K562 (cell line): ENCODE measurements around the gene PLPP6. TPM values are rescaled to one million over a fixed set of nuclear protein-coding genes. Genes with fewer than 3 reads are reported as not detected.

Experiments used
- ATAC-seq: fragments of 200-7000 bp; cut with Tn5 transposase; 3 replicates; pipeline ENCODE4 v1.9.1; 2020; ENCODE audit warnings: moderate library complexity
- BruUV-seq: library from RNA; stranded (reverse); fragments of 400-500 nt; replicated peaks from 2 replicates; lab custom pipeline; 2021; lab: Mats Ljungman, UMichigan
- CTCF ChIA-PET: fragments of 300-600 bp; formaldehyde crosslinking; extraction: SDS; loops from one replicate; lab custom pipeline; 2021; ENCODE audit warnings: low intra/inter-chr PET ratio; lab: Yijun Ruan, JAX
- POLR2A ChIA-PET: fragments of 300-600, 350-650 bp; sonication (Branson Sonifier 250); formaldehyde crosslinking; extraction: SDS; loops from one replicate; lab custom pipeline; 2021; ENCODE audit warnings: antibody characterized with exemption, inconsistent platforms; lab: Yijun Ruan, JAX
- DNase-seq, 4 experiments: peaks; one replicate each; pipeline versions ENCODE4 v3.0.0 to v3.0.0-alpha.2; 2011 to 2018; ENCODE audit warnings: low spot score in 3 of 4, mixed read lengths in 3 of 4; ENCODE audit errors: extremely low read depth in 1 of 4
- FAIRE-seq: peaks from 2 replicates; lab custom pipeline; 2011; peaks lifted over from hg19 to GRCh38; lab: Jason Lieb, UNC
- H2AFZ ChIP-seq: 2 replicates; pipeline ENCODE4 v1.6.0; 2011; ENCODE audit warnings: low read depth, low read length, control low read depth, inconsistent platforms
- H3K27ac ChIP-seq: fragments of 200-600 bp; 3 replicates; pipeline ENCODE4 v1.8.0; 2011; ENCODE audit warnings: low read depth, mild to moderate bottlenecking, control low read depth, inconsistent platforms, low read length, moderate library complexity, mixed read lengths; ENCODE audit errors: extremely low read depth
- H3K27me3 ChIP-seq, 2 experiments: fragments of 300-600 bp in 1 of 2; 2 replicates in 1 of 2; 3 replicates in 1 of 2; pipeline versions ENCODE4 v1.6.0 to v1.8.0; 2011; ENCODE audit warnings: inconsistent platforms in 2 of 2, low read length in 2 of 2, mild to moderate bottlenecking in 1 of 2, mixed read lengths in 1 of 2, moderate library complexity in 1 of 2; ENCODE audit not compliant: control insufficient read depth in 2 of 2, insufficient read depth in 2 of 2
- H3K36me3 ChIP-seq: fragments of 300-600 bp; 3 replicates; pipeline ENCODE4 v1.8.0; 2011; ENCODE audit warnings: mild to moderate bottlenecking, low read length, inconsistent platforms; ENCODE audit not compliant: control insufficient read depth, insufficient read depth
- H3K4me1 ChIP-seq, 2 experiments: fragments of 200-600 bp in 1 of 2; replicated peaks in 1 of 2; 2 replicates in 1 of 2; 3 replicates in 1 of 2; pipeline versions ENCODE4 v1.5.1 to v1.8.0; 2011; ENCODE audit warnings: inconsistent platforms in 2 of 2, low read length in 2 of 2, mild to moderate bottlenecking in 1 of 2, mixed read lengths in 1 of 2, moderate library complexity in 1 of 2; ENCODE audit not compliant: control insufficient read depth in 2 of 2, insufficient read depth in 2 of 2
- H3K4me2 ChIP-seq: 2 replicates; pipeline ENCODE4 v1.6.1; 2011; ENCODE audit warnings: low read length, control low read depth, inconsistent platforms, mixed read lengths; ENCODE audit not compliant: insufficient read depth
- H3K4me3 ChIP-seq: fragments of 200-600 bp; sonication (generic), shearing (Covaris generic); 2 replicates; pipeline ENCODE4 v1.5.1; 2016; ENCODE audit warnings: control low read depth, inconsistent platforms
- H3K79me2 ChIP-seq: fragments of 200-600 bp; 3 replicates; pipeline ENCODE4 v1.8.0; 2011; ENCODE audit warnings: low read length, inconsistent platforms; ENCODE audit not compliant: control insufficient read depth, insufficient read depth
- H3K9ac ChIP-seq, 2 experiments: 2 replicates each; pipeline versions ENCODE4 v1.6.0 to v1.6.1; 2011; ENCODE audit warnings: low read depth in 2 of 2, low read length in 2 of 2, control low read depth in 1 of 2, inconsistent platforms in 1 of 2, mild to moderate bottlenecking in 1 of 2, mixed read lengths in 1 of 2; ENCODE audit not compliant: insufficient read depth in 1 of 2
- H3K9me1 ChIP-seq: one replicate; pipeline ENCODE4 v1.6.0; 2011; ENCODE audit warnings: inconsistent platforms, mild to moderate bottlenecking, low read length, moderate library complexity; ENCODE audit not compliant: control insufficient read depth, insufficient read depth
- H3K9me3 ChIP-seq: replicated peaks from 2 replicates; pipeline ENCODE4 v1.5.1; 2011; ENCODE audit warnings: low read depth, low read length, inconsistent platforms; ENCODE audit not compliant: control insufficient read depth, insufficient read depth
- H4K20me1 ChIP-seq: replicated peaks from 2 replicates; pipeline ENCODE4 v1.6.1; 2011; ENCODE audit warnings: low read length, inconsistent platforms, mixed read lengths; ENCODE audit not compliant: control insufficient read depth, insufficient read depth
- CC2D1A ChIP-seq: fragments of 450-650 bp; IDR thresholded peaks from 2 replicates; pipeline ENCODE4 v1.6.1; 2017; ENCODE audit warnings: mild to moderate bottlenecking
- CCAR2 ChIP-seq: fragments of 200-400 bp; formaldehyde crosslinking; IDR thresholded peaks from 2 replicates; pipeline ENCODE4 v1.6.1; 2017; ENCODE audit warnings: mild to moderate bottlenecking, low read depth, low read length
- CHD2 ChIP-seq: IDR thresholded peaks from 2 replicates; pipeline ENCODE4 v1.6.1; 2011; ENCODE audit warnings: low read depth, low read length
- DIDO1 ChIP-seq: fragments of 450-650 bp; IDR thresholded peaks from 2 replicates; pipeline ENCODE4 v1.6.1; 2016; ENCODE audit warnings: low read depth, missing biosample characterization, missing genetic modification characterization
- FOXO4 ChIP-seq: fragments of 450-650 bp; formaldehyde crosslinking; IDR thresholded peaks from 2 replicates; pipeline ENCODE4 v1.4.0; 2020; ENCODE audit warnings: mild to moderate bottlenecking, moderate library complexity
- MAFK ChIP-seq: IDR thresholded peaks from 2 replicates; pipeline ENCODE4 v1.6.1; 2011; ENCODE audit warnings: low read length, improper control_type of control experiment
- NFE2 ChIP-seq: IDR thresholded peaks from 2 replicates; pipeline ENCODE4 v1.6.1; 2014; ENCODE audit warnings: antibody characterized with exemption, low read depth
- PHB2 ChIP-seq: fragments of 450-650 bp; IDR thresholded peaks from 2 replicates; pipeline ENCODE4 v1.6.1; 2017; ENCODE audit warnings: low read depth
- PKNOX1 ChIP-seq: fragments of 450-650 bp; IDR thresholded peaks from 2 replicates; pipeline ENCODE4 v1.6.1; 2016
- PTTG1 ChIP-seq: fragments of 450-650 bp; IDR thresholded peaks from 2 replicates; pipeline ENCODE4 v1.6.1; 2016; ENCODE audit warnings: low read depth, mild to moderate bottlenecking, missing genetic modification characterization, missing compliant biosample characterization
- RHOXF2B ChIP-seq: fragments of 250-450 bp; sonication (Bioruptor Pico); conservative IDR thresholded peaks from 2 replicates; pipeline ENCODE4 v1.5.1; 2021
- SMAD4 ChIP-seq: fragments of 250-450 bp; sonication (Bioruptor Pico); conservative IDR thresholded peaks from 2 replicates; pipeline ENCODE4 v1.8.0; 2021; ENCODE audit warnings: inconsistent platforms, mild to moderate bottlenecking, moderate library complexity
- SMC3 ChIP-seq: conservative IDR thresholded peaks from 2 replicates; pipeline ENCODE4 v1.6.1; 2011; ENCODE audit warnings: low read depth, low read length, improper control_type of control experiment; ENCODE audit not compliant: insufficient read depth
- SUPT5H ChIP-seq: fragments of 450-650 bp; IDR thresholded peaks from 2 replicates; pipeline ENCODE4 v1.6.1; 2016
- VEZF1 ChIP-seq: fragments of 200-800 bp; sonication (Bioruptor generic); IDR thresholded peaks from 2 replicates; pipeline ENCODE4 v1.6.1; 2017; ENCODE audit warnings: missing genetic modification characterization, missing compliant biosample characterization
- ZNF3 ChIP-seq: fragments of 250-450 bp; sonication (Bioruptor Pico); IDR thresholded peaks from 2 replicates; pipeline ENCODE4 v1.5.0; 2021; ENCODE audit warnings: mild to moderate bottlenecking, moderate library complexity
- ZNF354B ChIP-seq: fragments of 250-450 bp; sonication (Bioruptor Pico); IDR thresholded peaks from 2 replicates; pipeline ENCODE4 v1.4.0; 2020
- WGBS: fragments of 100-300 bp; shearing (Covaris generic); methylation state at CpG from one replicate; pipeline ENCODE4 v1.1.6; 2016; ENCODE audit warnings: low coverage, mixed read lengths; ENCODE audit not compliant: insufficient coverage; ENCODE audit errors: missing lambda C conversion rate; 5-methylcytosine and 5-hydroxymethylcytosine counted together
- in situ Hi-C: fragments of 300-500 bp; cut with MboI; formaldehyde crosslinking; loops from 4 replicates; pipeline ENCODE4 v1.15.0; 2018; ENCODE audit warnings: inconsistent platforms, mixed read lengths
- intact Hi-C: fragments of 100-400 bp; cut with micrococcal nuclease; formaldehyde crosslinking; loops from 2 replicates; pipeline ENCODE4 v1.14.2; 2022
- polyA plus RNA-seq, 8 experiments: library from polyadenylated mRNA; depleted of rRNA in 4 of 8; stranded (reverse) in 5 of 8; unstranded in 3 of 8; fragments of >200 nt; fragmentation: Nextera tagmentation in 2 of 8; fragmentation: Illumina TruSeq in 1 of 8; extraction: Ambion mirVana in 2 of 8; extraction: Trizol in 1 of 8; gene quantifications; 2 replicates each; pipeline versions ENCODE4 v1.2.1 to v1.2.3, GENCODE V29; 2011 to 2014; ENCODE audit warnings: inconsistent platforms in 1 of 8, missing spikeins in 1 of 8
- total RNA-seq, 7 experiments: library from RNA; depleted of rRNA in 6 of 7; stranded (reverse); fragments of >200 nt in 6 of 7; fragmentation: Illumina TruSeq in 2 of 7; extraction: Trizol in 2 of 7; gene quantifications; 2 replicates each; pipeline versions ENCODE4 v1.2.1 to v1.2.3, GENCODE V29; 2011 to 2021; ENCODE audit warnings: low replicate concordance in 1 of 7

PLPP6 gene
- total and polyA plus RNA-seq, 9 of the 15 experiments (the other 6 are each of a cell fraction or from before 2014, with no cell fraction given), result 1.9 to 8.9 (median 5.6) TPM

GRCh38 chr9:4620881-4621555, 41.1 kb upstream of the PLPP6 start:
- POLR2A ChIA-PET, result no interaction called here
- ATAC-seq, result no peak
- Histone ChIP-seq H3K27ac (no peak overlapping the region), H3K9ac (no peak overlapping the region), H3K4me1 (no peaks in the 10 kb centered on the region; a peak in 1 of 5 replicates), H2AFZ (no peak overlapping the region), H3K36me3 (no peaks in the 10 kb centered on the region), H3K9me3 (no peaks in the 10 kb centered on the region), H3K27me3 (peaks cover 5 to 6% of the 10 kb centered on the region in 2 experiments; a peak in 4 of 5 replicates), H3K4me3 (no peak overlapping the region), H3K9me1 (no peaks in the 10 kb centered on the region), H4K20me1 (no peaks in the 10 kb centered on the region), H3K79me2 (no peaks in the 10 kb centered on the region), H3K4me2 (no peak overlapping the region)
- CTCF ChIA-PET, result no interaction called here
- intact Hi-C loops (loop anchor here (10.0 kb wide), 1 partner anchor 236 kb away; no protein-coding TSS in a partner anchor), in situ Hi-C loops (loop anchor here (25.0 kb wide), 1 partner anchor 816 kb away; the partner anchor contains the start of gene PLGRKT)
- BruUV-seq, result no TSS peak
- 7% methylated on average over 2 of the region's 2 CpGs for WGBS
- no peak for DNase-seq
- no peak for FAIRE-seq
- TF ChIP-seq MAFK (no peak), CHD2 (no peak), ZNF3 (CRISPR knock-in tag) (no peak), RHOXF2B (CRISPR knock-in tag) (no peak), PKNOX1 (no peak), SMAD4 (no peak), SUPT5H (no peak), NFE2 (no peak), ZNF354B (CRISPR knock-in tag) (no peak), SMC3 (no peak), VEZF1 (CRISPR knock-in tag) (no peak), FOXO4 (CRISPR knock-in tag) (no peak), CC2D1A (no peak), PHB2 (no peak), CCAR2 (no peak), DIDO1 (tag) (no peak), PTTG1 (no peak)
